Fibroblast of gingiva (primary cell): ENCODE data around the gene NSFL1C.

Source experiments
- DNase-seq: peaks from one replicate; pipeline ENCODE4 v3.0.0-alpha.2; 2011; ENCODE audit warnings: low read depth

Gene NSFL1C

GRCh38 chr20:1460275-1460674 is 6.4 kb downstream of the NSFL1C start:
- DNase-seq: no peak

GRCh38 chr20:1457992-1458391 is 8.7 kb downstream of the NSFL1C start:
- no peak for DNase-seq

GRCh38 chr20:1456300-1456699 is 10.3 kb downstream of the NSFL1C start:
- DNase-seq: no peak

GRCh38 chr20:1450926-1451491 is 15.6 kb downstream of the NSFL1C start:
- DNase-seq: no peak

- DNase-seq: no peak
Observed at GRCh38 chr20:1449370-1449769, 17.3 kb downstream of the NSFL1C start.

- no peak for DNase-seq
Observed at GRCh38 chr20:1448081-1448620, 18.5 kb downstream of the NSFL1C start.

- DNase-seq: no peak
Observed at GRCh38 chr20:1446536-1446935, 20.1 kb downstream of the NSFL1C start.

- DNase-seq: no peak
Observed at GRCh38 chr20:1443085-1443484, 23.6 kb downstream of the NSFL1C start.

- no peak for DNase-seq
Observed at GRCh38 chr20:1442304-1442703, 24.3 kb downstream of the NSFL1C start.

- no peak for DNase-seq
Observed at GRCh38 chr20:1441133-1441532, 25.5 kb downstream of the NSFL1C start.

GRCh38 chr20:1440024-1440423 is 26.6 kb downstream of the NSFL1C start:
- DNase-seq: no peak

- DNase-seq: no peak
Observed at GRCh38 chr20:1438361-1438760, 28.3 kb downstream of the NSFL1C start.

GRCh38 chr20:1437235-1437904 is 29.3 kb downstream of the NSFL1C start:
- DNase-seq: peak; percentile 75

- DNase-seq: no peak
Observed at GRCh38 chr20:1436263-1436662, 30.4 kb downstream of the NSFL1C start.

GRCh38 chr20:1435337-1435699 is 31.3 kb downstream of the NSFL1C start:
- no peak for DNase-seq

GRCh38 chr20:1434571-1435336 is 31.9 kb downstream of the NSFL1C start:
- DNase-seq: peak; percentile 90

GRCh38 chr20:1431158-1431557 is 35.5 kb downstream of the NSFL1C start:
- DNase-seq: no peak

GRCh38 chr20:1430004-1430451 is 36.6 kb downstream of the NSFL1C start:
- DNase-seq: peak; percentile 88

- DNase-seq: no peak
Observed at GRCh38 chr20:1429143-1429728, 37.4 kb downstream of the NSFL1C start.

GRCh38 chr20:1427457-1428054 is 39.1 kb downstream of the NSFL1C start:
- DNase-seq: peak; percentile 42

- DNase-seq: no peak
Observed at GRCh38 chr20:1426231-1426849, 40.3 kb downstream of the NSFL1C start.

GRCh38 chr20:1424336-1424735 is 42.3 kb downstream of the NSFL1C start:
- DNase-seq: no peak
